HEK293 (cell line): ENCODE results near the gene AGTR1.

Experiments used
- MYNN ChIP-seq: fragments of 450-650 bp; formaldehyde crosslinking; IDR thresholded peaks from 2 replicates; pipeline ENCODE4 v1.5.1; 2016; ENCODE audit warnings: missing biosample characterization, missing genetic modification characterization, borderline replicate concordance
- YY1 ChIP-seq: fragments of 450-650 bp; formaldehyde crosslinking; IDR thresholded peaks from 2 replicates; pipeline ENCODE4 v1.5.1; 2018; ENCODE audit warnings: missing biosample characterization, missing genetic modification characterization
- YY2 ChIP-seq: fragments of 450-650 bp; formaldehyde crosslinking; IDR thresholded peaks from 2 replicates; pipeline ENCODE4 v1.5.1; 2016; ENCODE audit warnings: missing biosample characterization, missing genetic modification characterization
- ZBTB7A ChIP-seq: fragments of 450-650 bp; formaldehyde crosslinking; IDR thresholded peaks from 2 replicates; pipeline ENCODE4 v1.5.1; 2016; ENCODE audit warnings: low read depth, missing biosample characterization, missing genetic modification characterization
- ZNF335 ChIP-seq: fragments of 450-650 bp; formaldehyde crosslinking; conservative IDR thresholded peaks from 2 replicates; pipeline ENCODE4 v1.5.1; 2016; ENCODE audit warnings: missing biosample characterization, missing genetic modification characterization
- ZNF341 ChIP-seq: fragments of 450-650 bp; formaldehyde crosslinking; IDR thresholded peaks from 2 replicates; pipeline ENCODE4; 2016; ENCODE audit warnings: low read depth, missing biosample characterization, missing genetic modification characterization
- ZNF37A ChIP-seq: fragments of 450-650 bp; IDR thresholded peaks from 2 replicates; pipeline ENCODE4 v1.5.1; 2018; ENCODE audit warnings: missing biosample characterization, missing genetic modification characterization
- ZNF423 ChIP-seq: fragments of 450-650 bp; formaldehyde crosslinking; IDR thresholded peaks from 2 replicates; pipeline ENCODE4 v1.5.1; 2016; ENCODE audit warnings: missing biosample characterization, missing genetic modification characterization
- ZNF610 ChIP-seq: fragments of 450-650 bp; formaldehyde crosslinking; IDR thresholded peaks from 2 replicates; pipeline ENCODE4 v1.5.1; 2016; ENCODE audit warnings: missing biosample characterization, missing genetic modification characterization, borderline replicate concordance
- ZNF747 ChIP-seq: fragments of 450-650 bp; formaldehyde crosslinking; IDR thresholded peaks from 2 replicates; pipeline ENCODE4 v1.5.1; 2016; ENCODE audit warnings: missing biosample characterization, missing genetic modification characterization
- ZNF768 ChIP-seq: fragments of 450-650 bp; formaldehyde crosslinking; IDR thresholded peaks from 2 replicates; pipeline ENCODE4 v1.5.1; 2018; ENCODE audit warnings: missing biosample characterization, mild to moderate bottlenecking, missing genetic modification characterization
- TF ChIP-seq, protein P1 (sequence below): fragments of 450-650 bp; formaldehyde crosslinking; IDR thresholded peaks from 2 replicates; pipeline ENCODE4 v1.5.1; 2016; ENCODE audit warnings: missing biosample characterization, missing genetic modification characterization
- TF ChIP-seq, protein P2 (sequence below): fragments of 450-650 bp; formaldehyde crosslinking; IDR thresholded peaks from 2 replicates; pipeline ENCODE4 v1.5.1; 2016; ENCODE audit warnings: missing biosample characterization, missing genetic modification characterization
- TF ChIP-seq, protein P3 (sequence below): fragments of 450-650 bp; formaldehyde crosslinking; conservative IDR thresholded peaks from 2 replicates; pipeline ENCODE4 v1.5.1; 2016; ENCODE audit warnings: low read depth, missing biosample characterization, missing genetic modification characterization

DNA sequence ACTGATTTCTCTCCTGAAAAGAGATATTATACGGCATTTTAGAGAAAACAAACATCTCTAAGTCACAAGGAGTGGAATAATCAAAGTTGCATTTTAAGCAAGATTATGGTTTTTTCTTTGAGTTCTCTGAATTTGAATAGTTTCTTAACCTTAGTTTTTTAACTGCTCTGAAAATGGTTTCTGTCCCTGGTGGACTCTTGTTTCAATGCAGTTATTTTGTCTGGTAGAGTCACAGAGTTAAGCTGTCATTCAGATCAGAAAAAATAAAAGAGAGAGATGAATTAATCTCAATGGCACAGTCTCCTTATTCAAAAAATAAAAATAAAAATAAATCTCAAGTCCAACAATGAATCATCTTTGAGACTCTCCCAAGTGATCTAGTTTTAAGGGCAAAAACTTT lies 19.0 kb downstream of the AGTR1 start:
- TF ChIP-seq ZBTB7A (tag by site-specific recombination) = no peak
- TF ChIP-seq, protein P1, sequence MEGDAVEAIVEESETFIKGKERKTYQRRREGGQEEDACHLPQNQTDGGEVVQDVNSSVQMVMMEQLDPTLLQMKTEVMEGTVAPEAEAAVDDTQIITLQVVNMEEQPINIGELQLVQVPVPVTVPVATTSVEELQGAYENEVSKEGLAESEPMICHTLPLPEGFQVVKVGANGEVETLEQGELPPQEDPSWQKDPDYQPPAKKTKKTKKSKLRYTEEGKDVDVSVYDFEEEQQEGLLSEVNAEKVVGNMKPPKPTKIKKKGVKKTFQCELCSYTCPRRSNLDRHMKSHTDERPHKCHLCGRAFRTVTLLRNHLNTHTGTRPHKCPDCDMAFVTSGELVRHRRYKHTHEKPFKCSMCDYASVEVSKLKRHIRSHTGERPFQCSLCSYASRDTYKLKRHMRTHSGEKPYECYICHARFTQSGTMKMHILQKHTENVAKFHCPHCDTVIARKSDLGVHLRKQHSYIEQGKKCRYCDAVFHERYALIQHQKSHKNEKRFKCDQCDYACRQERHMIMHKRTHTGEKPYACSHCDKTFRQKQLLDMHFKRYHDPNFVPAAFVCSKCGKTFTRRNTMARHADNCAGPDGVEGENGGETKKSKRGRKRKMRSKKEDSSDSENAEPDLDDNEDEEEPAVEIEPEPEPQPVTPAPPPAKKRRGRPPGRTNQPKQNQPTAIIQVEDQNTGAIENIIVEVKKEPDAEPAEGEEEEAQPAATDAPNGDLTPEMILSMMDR (tag by site-specific recombination) = no peak
- no peak for TF ChIP-seq ZNF335 (tag by site-specific recombination)
- no peak for TF ChIP-seq YY1 (tag by site-specific recombination)
- no peak for TF ChIP-seq ZNF341 (tag by site-specific recombination)
- no peak for TF ChIP-seq ZNF768
- TF ChIP-seq, protein P2, sequence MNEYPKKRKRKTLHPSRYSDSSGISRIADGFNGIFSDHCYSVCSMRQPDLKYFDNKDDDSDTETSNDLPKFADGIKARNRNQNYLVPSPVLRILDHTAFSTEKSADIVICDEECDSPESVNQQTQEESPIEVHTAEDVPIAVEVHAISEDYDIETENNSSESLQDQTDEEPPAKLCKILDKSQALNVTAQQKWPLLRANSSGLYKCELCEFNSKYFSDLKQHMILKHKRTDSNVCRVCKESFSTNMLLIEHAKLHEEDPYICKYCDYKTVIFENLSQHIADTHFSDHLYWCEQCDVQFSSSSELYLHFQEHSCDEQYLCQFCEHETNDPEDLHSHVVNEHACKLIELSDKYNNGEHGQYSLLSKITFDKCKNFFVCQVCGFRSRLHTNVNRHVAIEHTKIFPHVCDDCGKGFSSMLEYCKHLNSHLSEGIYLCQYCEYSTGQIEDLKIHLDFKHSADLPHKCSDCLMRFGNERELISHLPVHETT (tag by site-specific recombination) = no peak
- TF ChIP-seq ZNF747 = no peak
- TF ChIP-seq, protein P3, sequence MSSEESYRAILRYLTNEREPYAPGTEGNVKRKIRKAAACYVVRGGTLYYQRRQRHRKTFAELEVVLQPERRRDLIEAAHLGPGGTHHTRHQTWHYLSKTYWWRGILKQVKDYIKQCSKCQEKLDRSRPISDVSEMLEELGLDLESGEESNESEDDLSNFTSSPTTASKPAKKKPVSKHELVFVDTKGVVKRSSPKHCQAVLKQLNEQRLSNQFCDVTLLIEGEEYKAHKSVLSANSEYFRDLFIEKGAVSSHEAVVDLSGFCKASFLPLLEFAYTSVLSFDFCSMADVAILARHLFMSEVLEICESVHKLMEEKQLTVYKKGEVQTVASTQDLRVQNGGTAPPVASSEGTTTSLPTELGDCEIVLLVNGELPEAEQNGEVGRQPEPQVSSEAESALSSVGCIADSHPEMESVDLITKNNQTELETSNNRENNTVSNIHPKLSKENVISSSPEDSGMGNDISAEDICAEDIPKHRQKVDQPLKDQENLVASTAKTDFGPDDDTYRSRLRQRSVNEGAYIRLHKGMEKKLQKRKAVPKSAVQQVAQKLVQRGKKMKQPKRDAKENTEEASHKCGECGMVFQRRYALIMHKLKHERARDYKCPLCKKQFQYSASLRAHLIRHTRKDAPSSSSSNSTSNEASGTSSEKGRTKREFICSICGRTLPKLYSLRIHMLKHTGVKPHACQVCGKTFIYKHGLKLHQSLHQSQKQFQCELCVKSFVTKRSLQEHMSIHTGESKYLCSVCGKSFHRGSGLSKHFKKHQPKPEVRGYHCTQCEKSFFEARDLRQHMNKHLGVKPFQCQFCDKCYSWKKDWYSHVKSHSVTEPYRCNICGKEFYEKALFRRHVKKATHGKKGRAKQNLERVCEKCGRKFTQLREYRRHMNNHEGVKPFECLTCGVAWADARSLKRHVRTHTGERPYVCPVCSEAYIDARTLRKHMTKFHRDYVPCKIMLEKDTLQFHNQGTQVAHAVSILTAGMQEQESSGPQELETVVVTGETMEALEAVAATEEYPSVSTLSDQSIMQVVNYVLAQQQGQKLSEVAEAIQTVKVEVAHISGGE (tag by site-specific recombination) = no peak
- no peak for TF ChIP-seq ZNF610 (tag by site-specific recombination)
- TF ChIP-seq MYNN (tag by site-specific recombination) = no peak
- TF ChIP-seq YY2 (tag by site-specific recombination) = no peak
- TF ChIP-seq ZNF423 = no peak
- no peak for TF ChIP-seq ZNF37A (tag by site-specific recombination)
